GM19463 (cell line): ENCODE data around the gene FXYD1.

Source experiments
- ATAC-seq: cut with Tn5 transposase; IDR thresholded peaks from one replicate; pipeline ENCODE4 v1.9.1; 2021; ENCODE audit warnings: mild to moderate bottlenecking, moderate library complexity; ENCODE audit not compliant: unreplicated experiment

FXYD1 gene

GRCh38 chr19:35160629-35161433, 22.2 kb downstream of the FXYD1 start:
- no peak for ATAC-seq

- no peak for ATAC-seq
Observed at GRCh38 chr19:35161434-35161743, 22.8 kb downstream of the FXYD1 start.

GRCh38 chr19:35162471-35163326, 24.1 kb downstream of the FXYD1 start:
- ATAC-seq = no peak

DNA sequence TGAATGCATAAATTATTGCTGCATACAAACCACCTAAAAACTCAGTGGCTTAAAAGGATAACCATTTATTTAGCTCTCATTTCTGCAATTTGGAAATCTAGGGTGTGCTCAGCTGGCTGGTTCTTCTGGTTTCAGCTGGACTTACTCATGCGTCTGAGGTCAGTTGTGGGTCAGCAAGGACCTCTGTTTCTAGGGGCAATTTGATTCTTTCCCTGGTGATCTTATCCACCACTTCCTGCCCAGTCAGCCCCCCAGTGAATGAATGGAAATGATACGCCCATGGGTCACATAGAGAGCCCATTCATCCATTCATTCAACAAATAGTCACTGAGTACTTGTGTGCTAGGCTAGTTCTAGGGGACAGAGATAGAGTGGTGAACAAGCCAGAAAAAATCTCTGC, 25.8 kb downstream of the FXYD1 start:
- ATAC-seq = no peak

- ATAC-seq = no peak
Observed at GRCh38 chr19:35165200-35166058, 26.8 kb downstream of the FXYD1 start.

- ATAC-seq = no peak
Observed at GRCh38 chr19:35166100-35167063, 27.8 kb downstream of the FXYD1 start.

DNA sequence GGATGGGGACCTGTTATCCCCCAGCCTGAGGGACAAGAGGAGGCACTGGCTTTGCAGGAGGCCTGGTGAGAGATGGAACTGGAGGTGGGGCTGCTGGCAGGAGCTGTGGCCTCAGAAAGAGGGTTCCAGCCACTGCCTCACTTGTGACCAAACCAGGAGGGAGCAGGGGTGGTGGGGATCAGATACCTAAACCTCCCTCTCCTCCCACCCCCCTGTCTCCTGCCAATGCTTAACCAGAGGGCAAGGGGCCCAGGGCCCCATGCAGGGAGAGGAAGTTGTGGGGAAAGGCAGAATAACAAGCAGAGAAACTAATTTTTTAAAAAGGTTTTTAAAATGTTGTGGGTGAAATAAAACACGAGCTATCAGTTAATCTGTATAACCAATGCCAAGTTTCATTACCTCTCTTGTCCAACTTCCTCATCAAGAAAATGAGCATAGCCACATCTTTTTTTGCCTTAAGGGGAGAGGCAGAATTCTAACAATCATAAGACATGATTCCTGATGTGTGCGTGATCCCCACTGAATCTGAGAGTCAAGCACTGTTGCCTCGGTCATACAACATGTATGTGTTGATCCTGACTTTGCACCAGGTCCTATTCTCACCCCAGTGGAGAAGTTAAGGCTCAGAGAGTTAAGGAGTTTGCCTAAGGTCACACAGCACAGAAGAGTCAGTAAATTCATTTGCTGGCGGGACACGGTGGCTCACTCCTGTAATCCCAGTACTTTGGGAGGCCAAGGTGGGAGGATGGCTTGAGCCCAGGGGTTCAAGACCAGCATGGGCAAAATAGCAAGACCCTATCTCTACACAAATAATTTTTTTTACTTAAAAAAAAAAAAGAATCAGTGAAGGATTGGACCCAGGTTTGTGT, 28.9 kb downstream of the FXYD1 start:
- ATAC-seq = no peak

GRCh38 chr19:35168196-35168595, 29.6 kb downstream of the FXYD1 start:
- no peak for ATAC-seq

- no peak for ATAC-seq
Observed at GRCh38 chr19:35169221-35169995, 30.8 kb downstream of the FXYD1 start.

DNA sequence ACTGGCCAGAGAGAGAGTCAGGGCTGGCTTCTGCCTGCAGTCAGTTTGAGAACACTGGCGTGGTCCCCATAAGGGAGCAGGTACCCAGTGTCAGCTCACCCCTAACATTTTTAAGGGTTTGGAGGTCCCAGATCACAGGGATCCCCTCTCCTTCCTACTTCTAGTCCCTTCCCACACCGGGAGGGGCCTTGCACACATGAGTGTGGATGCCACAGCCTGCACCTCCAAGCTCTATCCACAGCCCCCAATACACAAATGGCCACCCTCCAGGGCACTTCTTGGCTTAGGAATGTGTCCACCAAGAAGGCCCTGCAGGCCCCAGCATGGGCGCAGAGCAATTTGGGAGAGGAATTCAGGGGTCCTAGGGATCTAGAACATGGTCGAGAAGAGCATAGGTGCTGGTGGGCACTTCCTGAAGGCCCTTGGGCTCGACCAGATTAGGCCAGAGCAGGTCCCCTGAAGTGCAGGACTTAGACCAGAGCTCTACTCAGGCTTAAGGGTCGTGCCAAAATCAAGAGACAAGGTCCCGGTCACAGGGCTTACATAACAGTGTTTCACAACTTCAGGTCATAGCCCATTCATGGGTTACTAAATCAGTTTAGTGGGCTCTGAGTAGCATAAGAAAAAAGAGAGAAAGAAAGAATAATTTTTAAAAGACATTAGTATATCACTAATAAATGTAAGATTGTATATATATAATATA, 31.9 kb downstream of the FXYD1 start:
- no peak for ATAC-seq

GRCh38 chr19:35171730-35172129, 33.1 kb downstream of the FXYD1 start:
- ATAC-seq = no peak

DNA sequence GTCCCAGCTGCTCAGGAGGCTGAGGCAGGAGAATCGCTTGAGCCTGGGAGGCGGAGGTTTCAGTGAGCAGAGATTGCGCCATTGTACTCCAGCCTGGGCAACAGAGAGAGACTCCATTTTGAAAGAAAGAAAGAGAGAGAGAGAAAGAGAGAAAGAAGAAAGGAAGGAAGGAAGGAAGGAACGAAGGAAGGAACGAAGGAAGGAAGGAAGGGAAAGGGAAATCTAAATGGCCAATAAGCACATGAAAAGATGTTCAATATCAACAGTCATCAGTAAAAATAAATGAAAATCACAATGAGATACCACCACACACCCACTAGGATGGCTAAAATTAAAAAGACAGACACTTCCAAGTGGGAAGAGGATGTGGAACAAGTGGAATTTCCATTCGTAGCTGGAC, 35.6 kb downstream of the FXYD1 start:
- no peak for ATAC-seq

- ATAC-seq = no peak
Observed at GRCh38 chr19:35176181-35176570, 37.6 kb downstream of the FXYD1 start.

- ATAC-seq = no peak
Observed at GRCh38 chr19:35177377-35178274, 39.0 kb downstream of the FXYD1 start.

DNA sequence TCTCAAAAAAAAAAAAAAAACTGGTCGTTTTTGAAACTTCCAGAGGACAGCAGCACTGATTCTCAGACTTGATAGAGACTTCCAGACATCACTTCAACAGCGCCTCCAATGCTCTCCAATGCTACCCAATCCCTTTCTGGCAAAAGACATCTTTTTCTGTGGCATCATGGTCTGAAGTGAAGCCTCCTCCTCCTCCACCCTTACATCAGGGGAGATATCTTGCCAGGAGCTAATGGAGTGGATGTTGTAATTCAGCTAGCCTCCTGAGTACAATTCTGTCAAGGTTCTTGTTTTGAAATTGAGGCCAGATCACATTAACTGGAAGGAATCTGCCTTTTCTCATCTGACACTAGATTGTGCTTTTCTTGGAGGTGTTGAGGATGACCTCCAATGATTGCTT, 40.1 kb downstream of the FXYD1 start:
- no peak for ATAC-seq

DNA sequence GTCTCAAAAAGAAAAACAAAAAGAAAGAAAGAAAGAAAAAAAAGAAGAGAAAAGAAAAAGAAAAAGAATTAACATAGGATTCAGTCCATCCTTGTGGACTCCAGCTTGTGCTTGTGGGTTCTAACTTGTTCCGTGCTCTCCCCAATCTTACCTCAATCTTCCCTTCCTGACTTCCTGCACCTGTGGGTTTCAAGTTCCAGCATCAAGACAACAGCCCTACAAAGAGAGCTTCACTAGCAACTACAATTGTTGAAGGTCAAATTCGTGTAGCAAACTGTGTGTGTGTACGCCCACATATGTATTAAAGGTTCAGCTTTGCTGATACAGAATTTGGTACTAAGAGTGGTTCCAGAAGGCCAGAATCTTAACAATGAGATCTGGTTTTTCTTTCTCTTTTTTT, 41.2 kb downstream of the FXYD1 start:
- ATAC-seq = no peak

DNA sequence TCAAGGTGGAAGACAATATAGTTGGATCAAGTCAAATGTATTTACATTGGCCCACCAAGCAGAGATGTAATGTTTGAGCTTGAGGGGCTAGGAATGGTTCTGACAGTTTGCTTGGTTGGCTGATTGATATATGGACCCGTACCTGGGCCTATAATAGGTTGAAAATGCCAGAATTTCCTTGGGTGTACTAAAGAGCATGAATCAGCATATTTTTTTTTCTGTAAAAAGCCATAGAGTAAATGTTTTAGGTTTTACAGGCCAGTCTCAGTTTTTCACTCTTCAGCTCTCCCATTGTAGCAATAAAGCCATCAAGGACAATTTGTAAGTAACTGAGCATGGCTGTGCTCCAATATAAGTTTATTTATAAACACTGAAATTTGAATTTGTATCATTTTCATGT, 42.8 kb downstream of the FXYD1 start:
- no peak for ATAC-seq
